Duodenal mucosa (tissue), 2 donors: ENCODE data around the gene MSL2.
"Not testable (repeated sequence)": the region's sequence is repeated elsewhere in the genome, so short reads cannot be mapped to it uniquely, and the experiment has no call there.

ENCODE experiments used
- H3K27ac ChIP-seq: one replicate; pipeline ENCODE4 v1.7.0; 2013; ENCODE audit warnings: low read depth, low read length
- H3K27me3 ChIP-seq, 2 donors: one replicate each; pipeline ENCODE4 v1.7.0; 2013; ENCODE audit warnings: low read length in 2 of 2, control low read depth in 1 of 2; ENCODE audit not compliant: insufficient read depth in 2 of 2, control insufficient read depth in 1 of 2
- H3K36me3 ChIP-seq, 2 donors: one replicate each; pipeline ENCODE4 v1.7.0; 2013; ENCODE audit warnings: low read length in 2 of 2, control low read depth in 1 of 2; ENCODE audit not compliant: insufficient read depth in 2 of 2, control insufficient read depth in 1 of 2
- H3K4me1 ChIP-seq, 2 donors: one replicate each; pipeline ENCODE4 v1.7.0; 2013; ENCODE audit warnings: low read length in 2 of 2, control low read depth in 1 of 2; ENCODE audit not compliant: insufficient read depth in 2 of 2, control insufficient read depth in 1 of 2
- H3K4me3 ChIP-seq, 2 donors: one replicate each; pipeline ENCODE4 v1.7.0; 2013; ENCODE audit warnings: low read length in 2 of 2, low read depth in 1 of 2
- H3K9ac ChIP-seq, 2 donors: one replicate each; pipeline ENCODE4 v1.7.0; 2013; ENCODE audit warnings: low read length in 2 of 2, low read depth in 1 of 2
- H3K9me3 ChIP-seq, 2 donors: one replicate each; pipeline ENCODE4 v1.7.0; 2013; ENCODE audit warnings: low read length in 2 of 2, control low read depth in 1 of 2; ENCODE audit not compliant: control insufficient read depth in 1 of 2

Gene MSL2

DNA sequence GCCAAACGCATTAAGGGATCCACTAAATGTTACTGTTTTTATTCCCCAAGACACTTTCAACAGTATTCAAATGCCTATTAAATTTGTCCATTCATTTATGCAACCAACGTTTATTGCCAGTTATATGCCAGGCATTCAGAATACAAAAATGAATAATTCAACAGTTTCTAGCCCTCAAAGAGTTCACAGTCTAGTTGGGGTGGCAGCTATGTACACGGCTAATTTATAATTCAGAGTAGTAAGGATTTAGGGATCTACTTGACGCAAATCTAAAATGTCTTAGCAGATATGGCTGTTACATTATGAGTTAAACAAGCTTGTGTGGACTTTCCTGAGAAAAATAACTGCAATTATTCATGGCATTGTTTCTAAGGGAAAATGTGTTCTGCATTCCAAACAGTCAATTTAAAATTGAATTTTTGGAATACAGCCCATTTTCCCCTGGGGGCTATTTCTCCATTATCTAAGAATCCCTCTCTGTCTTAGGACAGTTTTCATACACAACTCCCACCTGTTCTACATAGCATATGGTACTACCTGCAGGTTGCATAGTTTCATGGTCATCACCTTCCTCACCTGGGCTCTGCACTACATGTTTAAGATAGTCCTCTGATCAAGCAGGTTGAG, 11.5 kb upstream of the MSL2 start:
- Histone ChIP-seq H3K27ac (no peak overlapping the region), H3K9me3 (no peaks in the 10 kb centered on the region), H3K4me3 (no peak overlapping the region), H3K4me1 (no peaks in the 10 kb centered on the region), H3K9ac (no peak overlapping the region), H3K27me3 (no peaks in the 10 kb centered on the region), H3K36me3 (no peaks in the 10 kb centered on the region)

GRCh38 chr3:136199219-136199618, 3.1 kb upstream of the MSL2 start:
- H3K27me3 ChIP-seq, H3K9ac ChIP-seq, H3K9me3 ChIP-seq, H3K4me3 ChIP-seq, H3K27ac ChIP-seq, H3K36me3 ChIP-seq: not testable (repeated sequence)
- H3K4me1 ChIP-seq = peaks cover 11 to 13% of the 10 kb centered on the region in 2 donors

GRCh38 chr3:136198462-136199078, 2.4 kb upstream of the MSL2 start:
- not testable (repeated sequence) for H3K9ac ChIP-seq, H3K27me3 ChIP-seq, H3K9me3 ChIP-seq, H3K27ac ChIP-seq, H3K36me3 ChIP-seq
- Histone ChIP-seq H3K4me3 (peak overlapping the region in 1 of 2 donors; percentile 82), H3K4me1 (peaks cover 11 to 13% of the 10 kb centered on the region in 2 donors)

DNA sequence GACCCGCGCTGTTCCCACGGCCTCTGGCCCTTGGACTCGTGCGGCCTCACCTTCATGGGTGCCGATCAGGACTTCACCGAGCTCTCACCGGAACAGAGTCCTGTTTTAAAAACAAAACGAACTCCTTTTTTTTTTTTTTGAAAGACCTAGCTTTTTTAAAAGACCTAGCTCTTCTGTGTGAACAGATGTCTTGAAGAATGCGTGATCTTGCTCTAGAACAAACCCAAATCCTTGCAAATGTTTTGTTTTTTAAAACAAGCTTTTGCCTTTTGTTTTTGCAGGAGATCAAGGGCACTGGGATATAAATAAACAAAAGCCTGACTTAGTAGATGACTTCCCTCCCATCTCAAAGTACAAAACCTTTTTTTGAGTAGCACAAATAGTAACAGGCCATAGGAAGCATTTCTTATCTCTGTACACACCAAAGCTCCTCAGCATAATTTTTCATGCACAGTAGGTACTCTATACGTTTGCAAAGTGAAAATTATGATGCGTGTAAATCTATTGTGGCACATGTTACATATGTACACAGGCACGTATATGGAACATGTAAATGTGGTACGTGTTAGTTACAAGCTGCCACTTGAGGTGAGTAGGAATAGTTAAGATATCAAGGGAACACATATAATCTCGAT, 1.1 kb upstream of the MSL2 start:
- Histone ChIP-seq H3K4me3 (peak overlapping the region; percentile 82 to 96), H3K27ac (peak overlapping the region; percentile 99), H3K9ac (peak overlapping the region; percentile 85 to 92), H3K9me3 (no peaks in the 10 kb centered on the region), H3K27me3 (no peaks in the 10 kb centered on the region), H3K4me1 (peaks cover 11 to 19% of the 10 kb centered on the region in 2 donors), H3K36me3 (no peaks in the 10 kb centered on the region)

- H3K9me3 ChIP-seq = no peaks in the 10 kb centered on the region
- H3K4me3 ChIP-seq = peak overlapping the region; percentile 82 to 96
- no peaks in the 10 kb centered on the region for H3K27me3 ChIP-seq
- H3K9ac ChIP-seq = peak overlapping the region; percentile 85 to 92
- peaks cover 11 to 23% of the 10 kb centered on the region in 2 donors for H3K4me1 ChIP-seq
- H3K27ac ChIP-seq = peak overlapping the region; percentile 99
- no peaks in the 10 kb centered on the region for H3K36me3 ChIP-seq
Observed at GRCh38 chr3:136196401-136197158, 445 bp upstream of the MSL2 start.

GRCh38 chr3:136195258-136196063, 674 bp downstream of the MSL2 start:
- Histone ChIP-seq H3K9me3 (no peaks in the 10 kb centered on the region), H3K27ac (peak overlapping the region; percentile 99), H3K4me3 (peak overlapping the region; percentile 91 to 96), H3K4me1 (peaks cover 16 to 29% of the 10 kb centered on the region in 2 donors), H3K9ac (peak overlapping the region; percentile 86 to 92), H3K36me3 (no peaks in the 10 kb centered on the region), H3K27me3 (no peaks in the 10 kb centered on the region)

GRCh38 chr3:136194409-136195257, 1.5 kb downstream of the MSL2 start:
- peak overlapping the region; percentile 91 to 96 for H3K4me3 ChIP-seq
- peaks cover 21 to 29% of the 10 kb centered on the region in 2 donors for H3K4me1 ChIP-seq

GRCh38 chr3:136193278-136194054, 2.7 kb downstream of the MSL2 start:
- Histone ChIP-seq H3K9ac (peak overlapping the region; percentile 86 to 92), H3K27me3 (no peaks in the 10 kb centered on the region), H3K9me3 (no peaks in the 10 kb centered on the region), H3K4me3 (peak overlapping the region; percentile 91 to 96), H3K27ac (no peak overlapping the region), H3K4me1 (peaks cover 27 to 30% of the 10 kb centered on the region in 2 donors), H3K36me3 (no peaks in the 10 kb centered on the region)

More at GRCh38 chr3:136194409-136195257, 1.5 kb downstream of the MSL2 start:
- no peaks in the 10 kb centered on the region for H3K36me3 ChIP-seq
- peak overlapping the region; percentile 99 for H3K27ac ChIP-seq
- H3K27me3 ChIP-seq = no peaks in the 10 kb centered on the region
- peak overlapping the region; percentile 86 to 92 for H3K9ac ChIP-seq
- no peaks in the 10 kb centered on the region for H3K9me3 ChIP-seq
